GM10266 (cell line): ENCODE results near the gene GMDS.
A peak's percentile ranks its signal among the peaks of the same experiment; 100 is the strongest.

Experiments used
- DNase-seq: peaks from one replicate; pipeline ENCODE4 v3.0.0; 2012; ENCODE audit errors: extremely low spot score
- TF ChIP-seq, protein P1 (sequence below): IDR thresholded peaks from 2 replicates; pipeline ENCODE4 v1.5.1; 2012; ENCODE audit warnings: mild to moderate bottlenecking, low read depth; ENCODE audit not compliant: control insufficient read depth, insufficient read depth; ENCODE audit errors: missing control alignments

Gene GMDS

DNA sequence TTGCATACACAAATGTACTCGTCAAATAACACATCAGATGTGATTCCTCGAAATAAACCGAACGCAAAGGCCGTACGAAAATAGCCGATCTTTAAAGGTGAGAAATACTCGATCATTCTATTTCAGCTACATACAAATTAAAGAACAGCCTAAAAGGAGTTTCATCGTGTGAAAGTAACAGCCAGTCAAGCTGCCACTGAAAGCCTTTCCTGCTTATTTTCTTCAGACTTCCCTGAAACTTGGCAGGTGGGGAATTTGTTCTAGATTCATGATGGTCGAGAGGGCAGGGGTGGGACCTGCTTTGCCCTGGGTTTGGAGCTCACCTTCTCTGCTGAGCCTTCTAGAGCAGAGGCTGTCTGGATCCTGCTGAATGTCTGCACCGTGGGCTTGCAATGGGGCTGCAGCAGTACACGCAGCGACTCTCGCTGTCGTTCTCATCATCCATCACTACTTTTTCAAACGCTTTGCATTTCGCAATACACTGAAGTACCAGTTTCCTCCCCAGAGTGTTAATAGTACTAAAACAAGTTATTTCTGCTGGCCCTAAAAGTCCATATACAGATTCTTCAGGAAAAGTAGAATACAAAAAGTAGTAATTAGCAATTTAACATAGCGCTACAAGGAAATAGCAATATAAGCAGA is 619.5 kb downstream of the GMDS start:
- TF ChIP-seq, protein P1, sequence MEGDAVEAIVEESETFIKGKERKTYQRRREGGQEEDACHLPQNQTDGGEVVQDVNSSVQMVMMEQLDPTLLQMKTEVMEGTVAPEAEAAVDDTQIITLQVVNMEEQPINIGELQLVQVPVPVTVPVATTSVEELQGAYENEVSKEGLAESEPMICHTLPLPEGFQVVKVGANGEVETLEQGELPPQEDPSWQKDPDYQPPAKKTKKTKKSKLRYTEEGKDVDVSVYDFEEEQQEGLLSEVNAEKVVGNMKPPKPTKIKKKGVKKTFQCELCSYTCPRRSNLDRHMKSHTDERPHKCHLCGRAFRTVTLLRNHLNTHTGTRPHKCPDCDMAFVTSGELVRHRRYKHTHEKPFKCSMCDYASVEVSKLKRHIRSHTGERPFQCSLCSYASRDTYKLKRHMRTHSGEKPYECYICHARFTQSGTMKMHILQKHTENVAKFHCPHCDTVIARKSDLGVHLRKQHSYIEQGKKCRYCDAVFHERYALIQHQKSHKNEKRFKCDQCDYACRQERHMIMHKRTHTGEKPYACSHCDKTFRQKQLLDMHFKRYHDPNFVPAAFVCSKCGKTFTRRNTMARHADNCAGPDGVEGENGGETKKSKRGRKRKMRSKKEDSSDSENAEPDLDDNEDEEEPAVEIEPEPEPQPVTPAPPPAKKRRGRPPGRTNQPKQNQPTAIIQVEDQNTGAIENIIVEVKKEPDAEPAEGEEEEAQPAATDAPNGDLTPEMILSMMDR: no peak
- DNase-seq: no peak

DNA sequence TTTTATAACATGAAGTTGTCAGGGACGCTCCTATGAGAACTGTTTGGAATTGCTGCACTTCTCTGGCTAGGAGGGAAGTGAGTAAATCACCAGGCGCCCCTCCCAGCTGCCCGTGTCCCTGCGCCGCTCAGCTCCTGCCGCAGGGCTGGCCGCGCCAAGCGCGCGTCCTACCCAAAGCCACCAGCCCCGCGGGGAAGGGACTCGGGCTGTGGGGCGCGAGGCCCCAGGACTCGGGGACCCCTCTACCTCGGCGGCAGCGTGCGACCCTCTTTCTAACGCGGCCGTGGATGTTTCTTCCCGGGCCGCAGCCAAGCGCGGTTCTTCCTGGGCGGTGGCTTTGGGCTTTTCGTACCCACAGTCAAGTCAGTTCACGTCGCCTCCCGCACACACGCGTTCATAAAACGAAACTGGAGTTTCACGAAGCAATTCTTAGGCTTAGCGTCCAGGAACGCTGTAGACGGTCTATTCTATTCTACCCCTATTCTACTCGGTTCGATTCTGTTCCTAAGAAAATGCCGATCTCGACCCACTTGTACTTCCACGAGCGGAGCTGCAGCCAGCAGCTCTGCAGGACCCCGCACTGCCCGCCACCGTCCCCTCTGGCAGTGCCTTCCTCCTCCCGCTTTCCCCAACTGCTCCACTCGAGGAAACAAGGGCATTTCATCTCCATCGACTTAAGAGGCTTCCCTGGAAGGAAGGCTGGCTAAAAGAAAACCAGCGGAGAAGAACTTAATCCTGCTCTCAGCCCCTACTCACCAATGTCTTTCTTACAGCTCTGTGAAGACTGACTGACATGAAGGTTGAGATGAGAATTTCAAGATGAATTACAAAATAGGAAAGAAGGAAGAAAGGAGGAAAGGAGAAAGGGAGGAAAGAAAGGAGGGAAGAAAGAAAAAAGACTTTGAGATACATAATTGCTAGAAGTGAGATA is 620.3 kb downstream of the GMDS start:
- no peak for DNase-seq
- TF ChIP-seq, protein P1: no peak

DNA sequence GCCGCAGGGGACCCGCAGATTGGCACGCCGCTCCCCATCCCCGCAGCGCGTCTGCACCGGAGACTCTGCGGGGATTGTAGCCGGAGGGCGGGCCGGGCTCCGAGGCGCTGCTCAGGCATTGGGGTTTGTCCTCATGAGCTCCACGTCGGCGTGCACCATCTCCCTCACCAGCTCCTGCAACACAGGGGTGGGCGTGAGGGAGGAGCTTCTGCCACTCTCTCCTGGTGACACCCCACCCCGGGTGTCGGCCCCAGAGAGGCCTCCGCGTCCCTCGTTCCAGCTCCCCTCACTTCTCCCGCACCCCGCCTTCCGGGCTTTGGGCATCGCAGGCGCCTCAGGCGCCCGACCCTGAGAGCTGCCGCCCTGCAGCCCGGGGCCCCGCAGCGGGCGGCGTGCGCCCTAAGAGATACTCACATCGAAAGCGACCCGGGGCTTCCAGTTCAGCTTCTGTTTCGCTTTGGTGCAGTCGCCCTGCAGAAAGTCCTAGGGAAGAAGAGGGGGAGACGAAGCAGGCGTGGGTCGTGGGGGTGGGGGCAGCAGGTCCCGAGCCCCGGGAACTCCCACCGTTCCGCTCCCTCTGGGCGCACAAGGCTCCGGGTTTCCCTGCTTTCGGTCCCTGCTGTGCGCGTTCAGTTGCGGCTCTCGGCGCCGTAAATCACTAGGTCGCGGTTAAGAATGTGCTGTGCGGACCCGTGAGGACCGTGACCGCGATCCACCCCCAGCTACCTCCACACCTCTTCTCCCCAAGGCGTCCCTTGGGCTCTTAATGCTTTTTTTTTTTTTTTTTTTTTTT is 621.2 kb downstream of the GMDS start:
- peak; percentile 80 for DNase-seq
- TF ChIP-seq, protein P1: no peak

DNA sequence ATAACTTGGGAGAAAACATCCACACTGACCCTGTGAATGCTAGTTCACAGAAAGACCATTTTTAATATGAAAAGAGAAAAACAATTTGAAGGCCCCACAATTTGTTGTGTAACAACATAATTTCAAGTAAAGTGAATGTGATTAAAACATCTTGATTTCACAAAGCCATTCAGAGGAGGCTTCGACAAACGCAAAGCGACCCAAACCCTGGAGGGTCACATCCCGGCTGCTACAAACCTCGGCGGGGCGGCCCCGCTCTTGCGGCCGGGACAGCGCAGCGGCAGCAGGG is 621.7 kb downstream of the GMDS start:
- TF ChIP-seq, protein P1: no peak
- DNase-seq: no peak

DNA sequence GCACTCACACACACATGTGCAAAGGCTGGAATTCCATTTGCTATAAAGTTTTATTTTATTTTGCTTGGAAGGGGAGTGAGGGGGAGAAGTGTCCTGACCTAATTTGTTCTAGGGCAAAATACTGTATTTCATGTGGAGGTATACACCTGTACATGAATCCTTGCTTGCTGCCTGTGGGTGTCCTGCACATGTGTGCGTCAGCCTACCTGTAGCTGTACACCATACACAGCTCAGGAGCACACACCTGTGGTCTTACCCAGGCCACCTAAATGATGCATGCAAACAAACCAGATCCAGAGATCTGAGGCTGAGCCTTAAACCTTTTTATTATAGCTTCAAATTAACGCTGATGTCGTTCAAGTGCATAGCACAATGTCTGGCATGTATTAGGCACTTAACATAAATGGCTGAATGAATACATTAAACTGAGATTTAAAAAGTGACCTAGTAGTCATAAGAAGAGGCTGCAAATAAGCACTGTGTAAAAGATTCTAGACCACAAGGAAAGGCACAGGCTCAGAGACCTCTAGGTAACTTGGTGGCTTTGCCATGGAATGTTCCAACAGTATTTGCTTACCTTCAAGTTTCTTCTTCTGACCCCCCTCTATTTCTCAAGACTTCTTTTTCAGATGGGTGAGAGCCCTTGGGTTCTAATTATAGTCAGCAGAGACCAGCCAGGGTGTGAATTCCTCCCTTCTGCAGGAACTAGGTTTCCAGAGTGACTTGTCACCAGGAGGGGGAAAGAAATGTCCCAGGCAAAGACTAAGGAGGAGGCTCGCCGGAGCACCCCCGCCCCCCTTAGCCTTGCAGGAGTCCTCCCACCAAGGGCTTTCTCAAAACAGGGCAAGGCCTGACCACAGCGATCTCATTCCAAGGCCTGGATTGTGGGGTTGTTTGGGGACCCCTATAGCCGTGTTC is 622.3 kb downstream of the GMDS start:
- TF ChIP-seq, protein P1: no peak
- peak; percentile 39 for DNase-seq

DNA sequence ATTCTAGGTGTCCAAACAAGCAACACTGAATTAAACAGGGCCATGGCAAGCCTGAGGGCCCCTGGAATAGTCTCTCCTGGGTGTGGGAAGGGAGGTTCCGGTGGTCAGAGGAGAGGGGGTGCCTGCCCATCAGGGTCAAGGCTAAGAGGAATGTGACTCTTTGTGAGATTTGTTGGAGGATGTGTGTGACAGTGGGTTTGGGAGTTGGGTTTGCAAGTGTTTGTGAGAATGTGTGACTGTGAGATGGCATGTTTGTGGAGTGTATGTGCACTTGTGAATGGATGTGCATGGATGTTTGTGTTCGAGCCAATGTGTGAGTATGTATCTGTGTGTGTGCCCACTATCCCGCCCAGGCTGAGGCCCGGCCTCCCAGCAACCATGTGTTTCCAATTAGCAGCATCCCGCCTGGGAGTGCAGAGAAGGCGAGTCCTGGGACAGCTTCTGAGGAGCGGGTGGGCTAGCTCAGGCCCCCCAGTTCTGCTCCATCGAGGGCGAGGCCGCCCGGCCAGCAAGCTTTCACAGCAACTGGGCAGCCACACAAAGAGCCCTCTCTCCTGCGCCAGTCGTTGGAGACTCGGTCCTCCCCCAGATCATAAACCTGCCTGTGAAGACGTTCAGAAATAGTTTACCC is 623.1 kb downstream of the GMDS start:
- TF ChIP-seq, protein P1: no peak
- DNase-seq: peak; percentile 35
